A549 (cell line): ENCODE measurements around the gene NTHL1. TPM values are rescaled to one million over a fixed set of nuclear protein-coding genes. Genes with fewer than 3 reads are reported as not detected.

ENCODE experiments used
- ATAC-seq, 2 experiments: fragments of 200-7000 bp in 1 of 2; fragments of >200 bp in 1 of 2; cut with Nextera tagmentation in 1 of 2; cut with Tn5 transposase in 1 of 2; 3 replicates each; pipeline versions ENCODE4 v1.8.0 to v1.9.1; 2018 to 2020; ENCODE audit warnings: mild to moderate bottlenecking in 1 of 2, moderate library complexity in 1 of 2
- CTCF ChIA-PET: fragments of 300-600 bp; sonication (Branson Sonifier 250); formaldehyde crosslinking; extraction: SDS; loops from one replicate; lab custom pipeline; 2021; ENCODE audit warnings: antibody characterized with exemption, inconsistent platforms; lab: Yijun Ruan, JAX
- POLR2A ChIA-PET: fragments of 350-600 bp; formaldehyde crosslinking; extraction: SDS; loops from one replicate; lab custom pipeline; 2021; ENCODE audit warnings: antibody characterized with exemption, inconsistent platforms; lab: Yijun Ruan, JAX
- DNase-seq, 2 experiments: peaks; one replicate each; pipeline versions ENCODE4 v3.0.0 to v3.0.0-alpha.2; 2011 to 2016; ENCODE audit warnings: low read depth in 1 of 2, low spot score in 1 of 2
- FAIRE-seq: peaks from 2 replicates; lab custom pipeline; 2011; peaks lifted over from hg19 to GRCh38; lab: Jason Lieb, UNC
- H3K27ac ChIP-seq, 2 experiments: fragments of >200 bp; sonication (Bioruptor Twin); formaldehyde crosslinking; 3 replicates each; pipeline ENCODE4 v1.5.1; 2016 to 2017
- H3K4me1 ChIP-seq: fragments of >200 bp; sonication (Bioruptor Twin); formaldehyde crosslinking; 3 replicates; pipeline ENCODE4 v1.6.1; 2016
- H3K4me2 ChIP-seq: fragments of >200 bp; sonication (Bioruptor Twin); formaldehyde crosslinking; 3 replicates; pipeline ENCODE4 v1.6.1; 2016
- H3K4me3 ChIP-seq: fragments of >200 bp; sonication (Bioruptor Twin); formaldehyde crosslinking; 3 replicates; pipeline ENCODE4 v1.5.1; 2016
- H3K9me3 ChIP-seq: fragments of >200 bp; sonication (Bioruptor Twin); formaldehyde crosslinking; 3 replicates; pipeline ENCODE4 v1.6.1; 2016
- CBX8 ChIP-seq: fragments of 200-600 bp; sonication (generic); IDR thresholded peaks from 2 replicates; pipeline ENCODE4 v1.6.1; 2016
- CEBPB ChIP-seq, 2 experiments: fragments of >200 bp in 1 of 2; sonication (Bioruptor Twin) in 1 of 2; formaldehyde crosslinking in 1 of 2; IDR thresholded peaks; 2 replicates each; pipeline ENCODE4 v1.6.1; 2012 to 2016
- CHD2 ChIP-seq: fragments of 150-350 bp; IDR thresholded peaks from 2 replicates; pipeline ENCODE4 v1.6.1; 2014; ENCODE audit warnings: low read length; ENCODE audit not compliant: partially characterized antibody
- EHF ChIP-seq: fragments of 250-450 bp; sonication (Bioruptor Pico); IDR thresholded peaks from 2 replicates; pipeline ENCODE4 v1.5.0; 2020; ENCODE audit warnings: mild to moderate bottlenecking
- EP300 ChIP-seq, 2 experiments: fragments of >200 bp; sonication (Bioruptor Twin); formaldehyde crosslinking; IDR thresholded peaks; 2 replicates in 1 of 2; 3 replicates in 1 of 2; pipeline ENCODE4 v1.6.1; 2016 to 2017
- ESRRA ChIP-seq: fragments of 150-350 bp; IDR thresholded peaks from 2 replicates; pipeline ENCODE4 v1.6.1; 2014; ENCODE audit warnings: mild to moderate bottlenecking, low read length, borderline replicate concordance
- FOSB ChIP-seq: fragments of 250-450 bp; sonication (Bioruptor Pico); IDR thresholded peaks from 2 replicates; pipeline ENCODE4 v1.5.0; 2020; ENCODE audit warnings: mild to moderate bottlenecking, moderate library complexity
- GATA3 ChIP-seq: IDR thresholded peaks from 2 replicates; pipeline ENCODE4 v1.6.1; 2012; ENCODE audit warnings: borderline replicate concordance
- HDAC2 ChIP-seq: fragments of 200-600 bp; sonication (generic); IDR thresholded peaks from 2 replicates; pipeline ENCODE4 v1.6.1; 2016
- HOXB13 ChIP-seq: fragments of 250-450 bp; sonication (Bioruptor Pico); IDR thresholded peaks from 2 replicates; pipeline ENCODE4 v1.5.0; 2020; ENCODE audit warnings: low read depth, mild to moderate bottlenecking, moderate library complexity
- HOXB5 ChIP-seq: fragments of 250-450 bp; sonication (Bioruptor Pico); IDR thresholded peaks from 2 replicates; pipeline ENCODE4 v1.5.0; 2020; ENCODE audit warnings: mild to moderate bottlenecking, moderate library complexity
- JUNB ChIP-seq: fragments of >200 bp; sonication (Bioruptor Twin); formaldehyde crosslinking; IDR thresholded peaks from 2 replicates; pipeline ENCODE4 v1.6.1; 2016
- KDM1A ChIP-seq: fragments of 200-600 bp; sonication (generic); IDR thresholded peaks from 2 replicates; pipeline ENCODE4 v1.6.1; 2016; ENCODE audit warnings: low read depth, mild to moderate bottlenecking
- MAFK ChIP-seq: fragments of 450-650 bp; IDR thresholded peaks from 2 replicates; pipeline ENCODE4 v1.6.1; 2014; ENCODE audit not compliant: partially characterized antibody
- RNF2 ChIP-seq: fragments of 200-600 bp; sonication (generic); IDR thresholded peaks from 2 replicates; pipeline ENCODE4 v1.6.1; 2016; ENCODE audit warnings: low read depth, mild to moderate bottlenecking, antibody characterized with exemption, moderate library complexity, borderline replicate concordance
- SMC3 ChIP-seq: fragments of >200 bp; sonication (Bioruptor Twin); formaldehyde crosslinking; IDR thresholded peaks from 3 replicates; pipeline ENCODE4 v1.6.1; 2018; ENCODE audit warnings: inconsistent platforms
- ZFP36 ChIP-seq: fragments of 450-650 bp; IDR thresholded peaks from 2 replicates; pipeline ENCODE4 v1.6.1; 2014; ENCODE audit warnings: borderline replicate concordance; ENCODE audit not compliant: partially characterized antibody
- WGBS: methylation state at CpG from one replicate; pipeline ENCODE4 v1.1.6; 2017; ENCODE audit errors: missing lambda C conversion rate; 5-methylcytosine and 5-hydroxymethylcytosine counted together
- polyA plus RNA-seq, 4 experiments: library from polyadenylated mRNA; depleted of rRNA in 3 of 4; stranded (reverse); fragments of >200 nt; fragmentation: RNase III in 1 of 4; extraction: RNeasy Plus Mini Kit Qiagen cat#74134 plus additional on column Dnase treatment in 1 of 4; gene quantifications; 2 replicates in 3 of 4; 3 replicates in 1 of 4; pipeline ENCODE4 v1.2.3, GENCODE V29; 2011 to 2017
- TF ChIP-seq, protein P1 (sequence below): fragments of >200 bp; sonication (Bioruptor Twin); formaldehyde crosslinking; IDR thresholded peaks from 2 replicates; pipeline ENCODE4 v1.6.1; 2016

NTHL1 gene
- polyA plus RNA-seq, 2 of the 4 experiments (the other 2 are of a cell fraction) = 28.8 to 42.3 TPM

DNA sequence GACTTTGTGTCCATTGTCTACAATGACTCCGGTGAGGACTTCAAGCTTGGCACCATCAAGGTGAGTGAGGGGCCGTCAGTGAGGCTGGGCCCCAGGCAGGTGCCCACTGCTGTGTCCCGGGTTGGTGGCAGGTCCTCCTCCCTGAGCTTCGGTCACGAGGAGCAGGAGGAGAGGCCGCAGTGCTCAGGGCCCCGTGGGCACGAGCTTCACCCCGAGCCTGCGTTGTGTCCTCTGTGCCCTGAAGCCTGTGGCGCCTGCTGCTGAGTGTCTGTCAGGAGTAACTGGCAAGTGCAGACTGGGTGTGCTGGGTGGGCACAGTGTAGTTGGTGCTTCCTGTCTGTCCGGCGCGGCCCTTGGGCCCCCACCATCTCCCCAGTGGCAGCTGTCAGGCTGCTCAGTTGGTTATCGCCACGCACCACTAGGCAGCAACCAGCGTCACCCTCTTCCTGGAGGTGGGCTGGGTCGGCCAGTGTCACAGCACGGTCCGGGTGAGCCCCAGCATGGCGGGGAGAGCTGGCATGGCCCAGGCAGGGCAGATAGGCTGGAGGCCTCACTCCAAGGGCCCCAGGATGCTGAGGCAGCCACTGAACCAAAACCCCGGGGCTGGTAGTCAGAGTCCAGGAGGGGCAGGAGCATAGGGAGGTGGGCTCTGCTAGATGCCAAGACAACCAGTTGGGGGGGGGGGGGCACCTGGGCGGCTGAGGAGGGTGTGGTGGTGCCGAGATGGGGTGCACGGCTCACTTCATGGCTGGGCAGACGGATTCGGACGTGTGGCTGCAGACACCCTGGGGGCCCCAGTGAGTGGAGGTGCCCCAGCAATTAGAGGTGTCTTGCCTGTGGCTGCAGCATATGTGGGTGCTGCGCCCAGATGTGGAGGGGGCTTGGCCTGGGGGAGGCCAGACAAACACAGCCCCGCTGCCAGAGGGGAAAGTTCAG lies 39.4 kb upstream of the NTHL1 start:
- no peak for FAIRE-seq
- Histone ChIP-seq H3K4me3 (no peak overlapping the region), H3K9me3 (no peaks in the 10 kb centered on the region), H3K4me1 (no peaks in the 10 kb centered on the region; the same call in 2 of the 3 replicates), H3K4me2 (no peak overlapping the region), H3K27ac (peak overlapping the region in 1 of 2 experiments; percentile 8; a peak in 1 of 6 replicates)
- WGBS = 98% methylated on average over 11 of the region's 30 CpGs
- no peak for TF ChIP-seq ESRRA
- no peak for TF ChIP-seq GATA3
- no peak for TF ChIP-seq RNF2
- no peak for TF ChIP-seq ZFP36
- TF ChIP-seq CEBPB (IDR thresholded peaks at IDR 0.05) = no peak
- TF ChIP-seq SMC3 = no peak
- no peak for ATAC-seq
- ChIA-PET POLR2A (no interaction called here), CTCF (interaction anchor here (0.8 to 2.3 kb wide), 2 partner anchors 25 to 53 kb away, joined by 4 to 8 read pairs; no protein-coding TSS in a partner anchor)
- DNase-seq = no peak

DNA sequence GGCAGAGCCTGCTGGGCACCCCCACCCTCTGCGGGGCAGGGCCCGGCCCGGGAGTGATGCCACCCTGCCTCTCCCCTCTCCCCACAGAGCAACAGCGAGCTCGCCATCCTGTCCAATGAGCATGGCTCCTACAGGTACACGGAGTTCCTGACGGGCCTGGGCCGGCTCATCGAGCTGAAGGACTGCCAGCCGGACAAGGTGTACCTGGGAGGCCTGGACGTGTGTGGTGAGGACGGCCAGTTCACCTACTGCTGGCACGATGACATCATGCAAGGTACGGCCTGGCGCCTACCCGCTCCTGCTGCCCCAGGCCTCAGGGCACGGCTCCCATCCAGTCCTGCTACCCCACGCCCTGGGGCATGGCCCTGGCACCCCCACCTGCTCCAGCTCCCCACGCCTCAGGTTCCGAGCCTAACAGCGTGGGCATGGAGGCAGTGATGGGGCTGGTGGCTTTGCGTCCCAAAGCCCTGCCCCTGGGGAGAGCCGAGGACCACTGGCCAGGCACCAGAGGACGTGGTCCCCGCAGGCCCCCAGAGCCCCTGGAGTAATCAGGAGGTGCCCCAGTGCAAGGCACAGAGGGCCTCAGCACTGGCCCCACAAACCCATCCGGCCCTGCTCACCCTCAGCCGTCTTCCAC lies 38.6 kb upstream of the NTHL1 start:
- no peak for FAIRE-seq
- WGBS = 91% methylated on average over 17 of the region's 27 CpGs
- no peak for DNase-seq
- Histone ChIP-seq H3K4me1 (no peaks in the 10 kb centered on the region; the same call in 2 of the 3 replicates), H3K9me3 (no peaks in the 10 kb centered on the region), H3K4me2 (no peak overlapping the region), H3K27ac (peak overlapping the region in 1 of 2 experiments; percentile 50; a peak in 1 of 6 replicates), H3K4me3 (no peak overlapping the region)
- POLR2A ChIA-PET = interaction anchor here (1.1 kb wide), 1 partner anchor 69 kb away, joined by 4 read pairs; the partner anchor contains the start of gene TRAF7
- CTCF ChIA-PET = interaction anchor here (0.8 to 2.3 kb wide), 6 partner anchors 25 to 157 kb away, joined by 3 to 9 read pairs (median 4); partner anchors contain the start of gene TSC2
- ATAC-seq = no peak
- TF ChIP-seq RNF2 = no peak

DNA sequence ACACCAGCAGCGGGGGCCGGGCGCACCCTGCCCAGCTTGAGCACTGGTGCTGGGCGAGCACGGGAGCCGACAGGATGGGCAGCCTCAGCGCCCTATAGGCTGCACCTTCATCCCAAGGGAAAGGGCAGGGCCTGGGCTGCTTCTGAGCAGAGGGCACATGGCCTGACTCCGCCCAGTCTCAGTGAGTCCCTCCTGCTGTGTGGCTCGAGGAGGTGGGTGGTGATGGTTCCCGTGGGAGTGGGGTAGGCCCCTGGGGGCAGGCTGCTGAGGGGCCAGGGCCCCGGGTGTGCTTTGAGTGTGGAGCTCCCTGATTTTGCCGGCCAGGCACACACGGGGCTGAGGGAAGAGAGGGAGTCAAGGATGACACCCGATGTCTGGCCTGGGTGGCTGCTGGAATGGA lies 38.0 kb upstream of the NTHL1 start:
- peak; percentile 16 to 56; a peak in 3 of 6 replicates for ATAC-seq
- peak overlapping the region in 1 of 2 experiments; percentile 50; a peak in 1 of 6 replicates for H3K27ac ChIP-seq
- no peak overlapping the region for H3K4me2 ChIP-seq
- H3K4me1 ChIP-seq = no peaks in the 10 kb centered on the region; the same call in 2 of the 3 replicates
- no peaks in the 10 kb centered on the region for H3K9me3 ChIP-seq
- TF ChIP-seq CHD2 = no peak
- TF ChIP-seq HDAC2 = no peak
- TF ChIP-seq HOXB13 (CRISPR knock-in tag) = no peak
- no peak for TF ChIP-seq EHF (CRISPR knock-in tag)
- TF ChIP-seq RNF2 = no peak
- TF ChIP-seq, protein P1, sequence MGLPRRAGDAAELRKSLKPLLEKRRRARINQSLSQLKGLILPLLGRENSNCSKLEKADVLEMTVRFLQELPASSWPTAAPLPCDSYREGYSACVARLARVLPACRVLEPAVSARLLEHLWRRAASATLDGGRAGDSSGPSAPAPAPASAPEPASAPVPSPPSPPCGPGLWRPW = no peak
- no peak for TF ChIP-seq FOSB (CRISPR knock-in tag)
- CTCF ChIA-PET = interaction anchor here (0.9 to 2.3 kb wide), 7 partner anchors 24 to 157 kb away, joined by 3 to 9 read pairs (median 5); partner anchors contain the start of gene TSC2
- POLR2A ChIA-PET = interaction anchor here (1.1 kb wide), 1 partner anchor 69 kb away, joined by 4 read pairs; the partner anchor contains the start of gene TRAF7
- H3K4me3 ChIP-seq = no peak overlapping the region
- FAIRE-seq = no peak
- 80% methylated on average over 11 of the region's 14 CpGs for WGBS
- DNase-seq = peak in 1 of 2 experiments; percentile 41

DNA sequence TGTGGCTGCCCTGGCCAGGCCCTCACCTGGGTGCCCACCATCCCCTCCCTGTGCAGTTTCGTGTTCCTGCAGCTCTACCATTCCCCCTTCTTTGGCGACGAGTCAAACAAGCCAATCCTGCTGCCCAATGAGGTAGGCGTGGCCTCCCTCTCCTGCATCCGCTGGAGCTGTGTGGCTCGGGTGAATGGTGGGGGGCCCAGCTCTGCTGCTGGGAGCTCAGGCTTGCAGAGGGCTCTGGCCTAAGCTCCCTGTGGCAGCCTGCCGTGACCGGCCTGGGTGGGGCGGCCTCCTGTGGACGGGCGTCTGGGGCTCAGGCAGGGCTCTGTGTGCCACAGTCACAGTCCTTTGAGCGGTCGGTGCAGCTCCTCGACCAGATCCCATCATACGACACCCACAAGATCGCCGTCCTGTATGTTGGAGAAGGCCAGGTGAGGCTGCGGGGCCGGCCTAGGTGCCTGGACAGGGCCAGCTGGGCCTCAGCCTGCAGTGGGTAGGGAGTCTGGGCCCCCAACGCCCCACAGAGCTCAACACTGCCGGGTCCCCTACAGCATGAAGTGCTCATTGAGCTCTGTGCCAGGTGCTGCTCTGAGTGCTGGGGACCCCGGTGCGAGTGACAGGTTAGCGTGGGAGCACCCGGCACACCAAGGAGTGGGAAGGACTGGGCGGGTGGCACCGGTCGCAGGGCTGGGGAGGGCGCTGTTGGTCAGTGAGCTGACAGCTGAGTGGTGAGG lies 37.4 kb upstream of the NTHL1 start:
- Histone ChIP-seq H3K9me3 (no peaks in the 10 kb centered on the region), H3K27ac (peak overlapping the region in 1 of 2 experiments; percentile 50; a peak in 1 of 6 replicates), H3K4me2 (no peak overlapping the region), H3K4me3 (no peak overlapping the region), H3K4me1 (no peaks in the 10 kb centered on the region; the same call in 2 of the 3 replicates)
- DNase-seq = no peak
- TF ChIP-seq CBX8 (no peak), EP300 (IDR thresholded peaks at IDR 0.05) (no peak), HOXB5 (CRISPR knock-in tag) (no peak), KDM1A (no peak), MAFK (no peak), JUNB (no peak)
- WGBS = 94% methylated on average over 23 of the region's 29 CpGs
- FAIRE-seq = no peak
- ChIA-PET CTCF (interaction anchor here (0.9 to 2.3 kb wide), 9 partner anchors 24 to 156 kb away, joined by 3 to 9 read pairs (median 4); partner anchors contain the start of gene TSC2), POLR2A (interaction anchor here (1.1 kb wide), 1 partner anchor 70 kb away, joined by 4 read pairs; the partner anchor contains the start of gene TRAF7)
- ATAC-seq = peak in 1 of 2 experiments; percentile 1; a peak in 2 of 6 replicates
